Muscle layer of duodenum (tissue), 2 donors: ENCODE results near the gene AFMID.

Experiments
- H3K27ac ChIP-seq: one replicate; pipeline ENCODE4 v1.7.0; 2013; ENCODE audit warnings: mild to moderate bottlenecking, low read length
- H3K27me3 ChIP-seq: one replicate; pipeline ENCODE4 v1.7.0; 2013; ENCODE audit warnings: low read depth, mild to moderate bottlenecking, control low read depth, low read length
- H3K36me3 ChIP-seq, 2 donors: one replicate each; pipeline ENCODE4 v1.7.0; 2013; ENCODE audit warnings: low read length in 2 of 2, control low read depth in 1 of 2, mild to moderate bottlenecking in 1 of 2; ENCODE audit not compliant: insufficient read depth in 2 of 2, control insufficient read depth in 1 of 2
- H3K4me1 ChIP-seq, 2 donors: one replicate each; pipeline ENCODE4 v1.7.0; 2013; ENCODE audit warnings: low read length in 2 of 2, mild to moderate bottlenecking in 2 of 2, control low read depth in 1 of 2, moderate library complexity in 1 of 2; ENCODE audit not compliant: insufficient read depth in 2 of 2, control insufficient read depth in 1 of 2
- H3K4me3 ChIP-seq, 2 donors: one replicate each; pipeline ENCODE4 v1.7.0; 2013; ENCODE audit warnings: low read length in 2 of 2, low read depth in 1 of 2, mild to moderate bottlenecking in 1 of 2
- H3K9me3 ChIP-seq, 2 donors: one replicate each; pipeline ENCODE4 v1.7.0; 2013; ENCODE audit warnings: low read length in 2 of 2, control low read depth in 1 of 2, mild to moderate bottlenecking in 1 of 2; ENCODE audit not compliant: control insufficient read depth in 1 of 2
- donor health status: healthy.

AFMID gene

GRCh38 chr17:78173097-78173715 is 14.0 kb upstream of the AFMID start:
- Histone ChIP-seq H3K27ac (peak overlapping the region; percentile 86), H3K36me3 (no peaks in the 10 kb centered on the region), H3K4me1 (peaks cover 26 to 74% of the 10 kb centered on the region in 2 donors), H3K9me3 (no peaks in the 10 kb centered on the region), H3K27me3 (no peaks in the 10 kb centered on the region), H3K4me3 (no peak overlapping the region)

GRCh38 chr17:78174346-78174869 is 12.8 kb upstream of the AFMID start:
- H3K36me3 ChIP-seq = no peaks in the 10 kb centered on the region
- peak overlapping the region; percentile 86 for H3K27ac ChIP-seq
- H3K27me3 ChIP-seq = no peaks in the 10 kb centered on the region
- H3K4me1 ChIP-seq = peaks cover 26 to 70% of the 10 kb centered on the region in 2 donors
- no peaks in the 10 kb centered on the region for H3K9me3 ChIP-seq
- peak overlapping the region in 1 of 2 donors; percentile 23 for H3K4me3 ChIP-seq

- no peaks in the 10 kb centered on the region for H3K27me3 ChIP-seq
- H3K4me1 ChIP-seq = peaks cover 26 to 63% of the 10 kb centered on the region in 2 donors
- H3K9me3 ChIP-seq = no peaks in the 10 kb centered on the region
- no peaks in the 10 kb centered on the region for H3K36me3 ChIP-seq
- peak overlapping the region in 1 of 2 donors; percentile 23 for H3K4me3 ChIP-seq
- peak overlapping the region; percentile 86 for H3K27ac ChIP-seq
These were observed 12.1 kb upstream of the AFMID start for GRCh38 chr17:78174870-78175642.

- Histone ChIP-seq H3K4me3 (no peak overlapping the region), H3K36me3 (no peaks in the 10 kb centered on the region), H3K27me3 (no peaks in the 10 kb centered on the region), H3K27ac (no peak overlapping the region), H3K4me1 (peaks cover 32 to 63% of the 10 kb centered on the region in 2 donors), H3K9me3 (no peaks in the 10 kb centered on the region)
These were observed 11.6 kb upstream of the AFMID start for GRCh38 chr17:78175643-78175981.

GRCh38 chr17:78176548-78177025 is 10.6 kb upstream of the AFMID start:
- H3K27ac ChIP-seq = no peak overlapping the region
- no peak overlapping the region for H3K4me3 ChIP-seq
- H3K27me3 ChIP-seq = no peaks in the 10 kb centered on the region
- no peaks in the 10 kb centered on the region for H3K9me3 ChIP-seq
- no peaks in the 10 kb centered on the region for H3K36me3 ChIP-seq
- peaks cover 34 to 59% of the 10 kb centered on the region in 2 donors for H3K4me1 ChIP-seq

GRCh38 chr17:78179372-78179771 is 7.8 kb upstream of the AFMID start:
- Histone ChIP-seq H3K4me3 (no peak overlapping the region), H3K9me3 (no peaks in the 10 kb centered on the region), H3K4me1 (peaks cover 19 to 39% of the 10 kb centered on the region in 2 donors), H3K36me3 (no peaks in the 10 kb centered on the region), H3K27me3 (no peaks in the 10 kb centered on the region), H3K27ac (peak overlapping the region; percentile 79)

- Histone ChIP-seq H3K4me1 (peaks cover 18 to 39% of the 10 kb centered on the region in 2 donors), H3K36me3 (no peaks in the 10 kb centered on the region), H3K27ac (peak overlapping the region; percentile 79), H3K4me3 (peak overlapping the region in 1 of 2 donors; percentile 32), H3K9me3 (no peaks in the 10 kb centered on the region), H3K27me3 (no peaks in the 10 kb centered on the region)
These were observed 7.1 kb upstream of the AFMID start for GRCh38 chr17:78180083-78180482.

GRCh38 chr17:78180508-78180907 is 6.7 kb upstream of the AFMID start:
- no peaks in the 10 kb centered on the region for H3K36me3 ChIP-seq
- peak overlapping the region in 1 of 2 donors; percentile 32 for H3K4me3 ChIP-seq
- no peaks in the 10 kb centered on the region for H3K27me3 ChIP-seq
- H3K9me3 ChIP-seq = no peaks in the 10 kb centered on the region
- peaks cover 18 to 39% of the 10 kb centered on the region in 2 donors for H3K4me1 ChIP-seq
- H3K27ac ChIP-seq = peak overlapping the region; percentile 79

- Histone ChIP-seq H3K9me3 (no peaks in the 10 kb centered on the region), H3K4me3 (no peak overlapping the region), H3K27me3 (no peaks in the 10 kb centered on the region), H3K4me1 (peaks cover 11 to 37% of the 10 kb centered on the region in 2 donors), H3K36me3 (no peaks in the 10 kb centered on the region), H3K27ac (no peak overlapping the region)
These were observed 4.7 kb upstream of the AFMID start for GRCh38 chr17:78182504-78182903.

- Histone ChIP-seq H3K4me3 (no peak overlapping the region), H3K27me3 (no peaks in the 10 kb centered on the region), H3K4me1 (peaks cover 11 to 41% of the 10 kb centered on the region in 2 donors), H3K27ac (no peak overlapping the region), H3K9me3 (no peaks in the 10 kb centered on the region), H3K36me3 (no peaks in the 10 kb centered on the region)
These were observed 3.2 kb upstream of the AFMID start for GRCh38 chr17:78183916-78184315.

GRCh38 chr17:78184351-78184750 is 2.8 kb upstream of the AFMID start:
- peak overlapping the region in 1 of 2 donors; percentile 28 for H3K4me3 ChIP-seq
- no peak overlapping the region for H3K27ac ChIP-seq
- H3K27me3 ChIP-seq = no peaks in the 10 kb centered on the region
- H3K9me3 ChIP-seq = no peaks in the 10 kb centered on the region
- H3K36me3 ChIP-seq = no peaks in the 10 kb centered on the region
- H3K4me1 ChIP-seq = peaks cover 11 to 41% of the 10 kb centered on the region in 2 donors
